Inferior parietal cortex (tissue), 1 donor: ENCODE data around the gene PRIM1.
"Not testable (repeated sequence)": the region's sequence is repeated elsewhere in the genome, so short reads cannot be mapped to it uniquely, and the experiment has no call there.

ENCODE experiments used
- DNase-seq: peaks from one replicate; pipeline ENCODE4 v3.0.0-alpha.2; 2016; ENCODE audit errors: extremely low spot score

PRIM1 gene

DNA sequence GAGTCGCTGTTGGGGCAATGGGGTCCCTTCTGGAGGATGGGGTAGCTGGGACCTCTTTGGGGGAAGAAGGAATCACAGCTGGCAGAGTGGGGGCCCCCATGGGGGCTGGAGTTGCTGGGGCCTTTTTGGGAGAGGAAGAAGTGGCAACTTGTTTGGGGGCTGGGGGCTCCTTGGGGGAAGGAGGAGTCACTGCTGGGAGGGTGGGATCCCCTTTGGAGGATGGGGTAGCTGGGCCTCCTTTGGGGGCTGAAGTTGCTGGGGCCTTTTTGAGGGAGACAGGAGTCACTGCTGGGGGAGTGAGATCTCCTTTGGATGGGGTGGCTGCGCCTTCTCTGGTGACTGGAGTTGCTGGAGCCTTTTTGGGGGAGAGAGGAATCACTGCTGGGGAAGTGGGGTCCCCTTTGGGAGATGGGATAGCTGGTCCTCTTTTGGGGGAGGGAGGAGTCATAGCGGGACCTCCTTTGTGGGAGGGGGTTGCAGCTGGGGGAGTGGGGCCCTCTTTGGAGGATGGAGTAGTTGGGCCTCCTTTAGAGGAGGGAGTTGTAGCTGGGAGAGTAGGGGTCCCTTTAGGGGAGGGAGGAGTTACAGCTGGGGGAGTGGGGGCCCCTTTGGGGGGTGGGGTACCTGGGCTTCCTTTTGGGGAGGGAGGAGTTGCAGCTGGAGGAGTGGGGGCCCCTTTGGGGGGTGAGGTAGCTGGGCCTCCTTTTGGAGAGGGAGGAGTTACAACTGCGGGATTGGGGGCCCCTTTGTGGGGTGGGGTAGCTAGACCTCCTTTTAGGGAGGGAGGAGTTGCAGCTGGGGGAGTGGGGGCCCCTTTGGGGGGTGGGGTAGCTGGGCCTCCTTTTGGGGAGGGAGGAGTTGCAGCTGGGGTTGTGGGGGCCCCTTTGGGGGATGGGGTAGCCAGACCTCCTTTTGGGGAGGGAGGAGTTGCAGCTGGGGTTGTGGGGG lies 34.9 kb downstream of the PRIM1 start:
- DNase-seq = no peak

DNA sequence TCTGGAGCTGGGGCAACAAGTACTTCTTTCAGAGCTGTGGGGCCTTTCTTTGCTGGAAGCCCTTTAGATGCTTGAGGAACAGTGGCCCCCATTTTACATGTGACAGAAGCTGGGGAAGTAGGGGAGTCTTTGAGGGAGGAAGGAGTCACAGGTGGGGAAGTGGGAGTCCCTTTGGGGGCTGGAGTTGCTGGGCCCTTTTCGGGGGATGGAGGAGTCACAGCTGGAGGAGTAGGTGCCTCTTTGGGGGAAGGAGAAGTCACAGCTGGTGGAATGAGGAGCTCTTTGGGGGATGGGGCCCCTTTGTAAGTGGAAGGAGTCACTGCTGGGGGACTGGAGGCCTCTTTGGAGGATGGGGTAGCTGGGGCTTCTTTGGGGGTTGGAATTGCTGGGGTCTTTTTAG lies 35.7 kb downstream of the PRIM1 start:
- DNase-seq = no peak

GRCh38 chr12:56715798-56716197 lies 36.3 kb downstream of the PRIM1 start:
- DNase-seq = no peak

DNA sequence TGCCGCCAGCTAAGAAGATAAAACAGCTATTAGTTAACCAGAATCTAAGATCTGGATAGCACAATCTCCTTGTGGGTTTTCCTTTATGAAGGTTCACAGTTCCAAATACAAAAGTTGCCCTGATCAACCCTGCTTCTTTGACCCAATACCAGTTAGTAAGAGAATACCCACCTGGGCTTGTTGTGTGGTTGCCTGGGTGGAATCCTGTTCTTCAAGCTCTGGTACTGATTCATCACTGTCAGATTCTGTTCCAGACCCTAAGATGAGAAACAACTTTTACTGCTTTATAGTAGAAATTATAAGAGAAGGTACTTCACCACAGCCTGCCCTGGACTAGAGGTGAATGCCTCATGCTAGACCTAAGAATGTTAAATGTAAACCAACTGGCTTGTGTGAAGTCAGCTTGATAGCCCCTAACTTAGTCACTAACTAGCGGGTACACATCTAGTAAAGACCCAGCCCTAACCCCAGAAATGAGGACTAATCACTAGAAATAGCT lies 37.6 kb downstream of the PRIM1 start:
- no peak for DNase-seq

GRCh38 chr12:56713345-56713744 lies 38.8 kb downstream of the PRIM1 start:
- no peak for DNase-seq

DNA sequence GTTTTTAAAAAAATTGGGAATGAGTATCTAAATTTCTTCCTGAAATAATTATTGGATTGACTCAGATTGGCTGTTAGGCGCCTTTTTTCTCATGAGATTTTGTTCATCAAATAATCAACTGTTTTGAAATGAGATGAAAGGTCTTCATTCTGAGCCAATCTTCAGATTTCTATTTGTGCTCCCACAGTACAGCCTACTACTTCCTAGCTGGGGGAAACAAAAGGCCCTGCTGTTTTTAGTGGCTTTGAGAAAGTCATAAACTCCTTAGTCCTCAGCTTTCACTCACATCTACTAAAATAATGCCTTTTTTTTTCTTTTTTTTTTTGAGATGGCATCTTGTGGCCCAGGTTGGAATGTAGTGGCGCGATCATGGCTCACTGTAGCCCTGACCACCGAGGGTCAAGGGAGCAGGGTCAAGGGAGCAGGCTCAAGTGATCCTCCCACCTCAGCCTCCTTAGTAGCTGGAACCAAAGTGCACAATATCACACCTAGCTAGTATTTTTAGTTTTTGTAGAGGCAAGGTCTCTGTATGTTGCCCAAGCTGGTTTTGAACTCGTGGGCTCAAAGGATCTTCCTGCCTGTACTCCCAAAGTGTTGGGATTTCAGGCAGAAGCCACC lies 42.3 kb downstream of the PRIM1 start:
- DNase-seq = no peak

DNA sequence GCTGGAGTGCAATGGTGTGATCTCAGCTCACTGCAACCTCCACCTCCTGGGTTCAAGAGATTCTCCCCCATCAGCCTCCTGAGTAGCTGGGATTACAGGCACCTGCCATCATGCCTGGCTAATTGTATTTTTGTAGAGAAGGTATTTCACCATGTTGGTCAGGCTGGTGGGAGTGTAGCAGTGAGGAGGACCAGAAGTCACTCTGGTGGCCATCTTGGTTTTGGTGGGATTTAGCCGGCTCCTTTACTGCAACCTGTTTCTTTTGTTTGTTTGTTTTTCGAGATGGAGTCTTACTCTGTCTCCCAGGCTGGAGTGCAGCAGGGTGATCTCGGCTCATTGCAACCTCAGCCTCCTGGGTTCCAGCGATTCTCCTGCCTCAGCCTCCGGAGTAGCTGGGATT lies 47.6 kb downstream of the PRIM1 start:
- not testable (repeated sequence) for DNase-seq

DNA sequence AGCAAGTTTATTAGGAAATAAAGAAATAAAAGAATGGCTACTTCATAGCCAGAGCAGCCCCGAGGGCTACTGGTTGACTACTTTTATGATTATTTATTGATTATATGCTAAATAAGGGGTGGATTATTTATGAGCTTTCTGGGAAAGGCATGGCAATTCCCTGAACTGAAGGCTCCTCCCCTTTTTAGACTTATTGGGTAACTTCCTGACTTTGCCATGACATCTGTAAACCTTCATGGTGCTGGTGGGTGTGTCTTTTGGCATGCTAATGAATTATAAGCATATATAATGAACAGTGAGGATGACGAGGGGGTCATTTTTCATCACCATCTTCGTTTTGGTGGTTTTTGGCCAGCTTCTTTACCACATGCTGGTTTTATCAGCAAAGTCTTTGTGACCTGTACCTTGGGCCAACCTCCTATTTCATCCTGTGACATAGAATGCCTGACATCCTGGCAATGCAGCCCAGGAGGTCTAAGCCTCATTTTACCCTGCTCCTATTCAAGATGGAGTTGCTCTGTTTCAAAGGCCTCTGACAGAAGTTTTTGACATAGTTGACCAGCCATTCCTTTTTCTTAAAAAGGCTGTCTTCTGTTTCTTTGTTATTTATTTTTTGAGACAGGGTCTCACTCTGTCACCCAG lies 53.0 kb downstream of the PRIM1 start:
- no peak for DNase-seq

DNA sequence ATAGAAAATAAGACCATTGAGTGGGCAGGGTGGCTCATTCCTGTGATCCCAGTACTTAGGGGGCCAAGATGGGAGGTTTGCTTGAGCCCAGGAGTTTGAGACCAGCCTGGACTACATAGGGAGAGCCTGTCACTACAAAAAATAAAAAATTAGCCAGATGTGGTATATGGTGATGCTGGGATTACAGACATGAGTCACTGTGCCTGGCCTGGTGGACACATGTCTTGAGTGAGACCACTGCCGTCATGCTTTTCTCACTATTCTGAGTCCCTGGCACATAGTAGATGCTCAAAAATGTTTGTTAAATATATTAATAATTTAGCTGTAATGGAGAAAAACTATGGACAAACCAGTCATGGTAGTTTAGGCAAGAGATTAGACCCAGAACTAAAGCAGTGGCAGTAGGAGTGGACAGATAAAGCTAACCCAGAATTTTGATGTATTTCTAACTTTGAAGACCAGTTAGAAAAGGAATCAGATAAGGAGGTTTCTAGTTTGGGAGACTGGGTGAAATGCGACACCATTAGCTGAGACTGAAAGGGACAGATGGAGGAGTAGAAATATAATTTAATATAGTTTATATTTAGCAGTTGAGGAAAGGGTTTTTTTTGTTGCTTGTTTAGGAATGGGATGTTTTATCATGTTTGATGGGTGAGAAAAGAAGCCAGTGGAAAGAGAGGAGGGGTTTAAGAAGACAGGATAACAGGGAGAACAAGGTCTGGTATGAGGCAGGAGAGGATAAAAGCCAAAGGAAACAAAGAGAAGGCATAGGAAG lies 56.6 kb downstream of the PRIM1 start:
- no peak for DNase-seq

- no peak for DNase-seq
These were observed 58.0 kb downstream of the PRIM1 start for GRCh38 chr12:56694161-56694560.

- DNase-seq = no peak
These were observed 63.3 kb downstream of the PRIM1 start for GRCh38 chr12:56688846-56689109.

DNA sequence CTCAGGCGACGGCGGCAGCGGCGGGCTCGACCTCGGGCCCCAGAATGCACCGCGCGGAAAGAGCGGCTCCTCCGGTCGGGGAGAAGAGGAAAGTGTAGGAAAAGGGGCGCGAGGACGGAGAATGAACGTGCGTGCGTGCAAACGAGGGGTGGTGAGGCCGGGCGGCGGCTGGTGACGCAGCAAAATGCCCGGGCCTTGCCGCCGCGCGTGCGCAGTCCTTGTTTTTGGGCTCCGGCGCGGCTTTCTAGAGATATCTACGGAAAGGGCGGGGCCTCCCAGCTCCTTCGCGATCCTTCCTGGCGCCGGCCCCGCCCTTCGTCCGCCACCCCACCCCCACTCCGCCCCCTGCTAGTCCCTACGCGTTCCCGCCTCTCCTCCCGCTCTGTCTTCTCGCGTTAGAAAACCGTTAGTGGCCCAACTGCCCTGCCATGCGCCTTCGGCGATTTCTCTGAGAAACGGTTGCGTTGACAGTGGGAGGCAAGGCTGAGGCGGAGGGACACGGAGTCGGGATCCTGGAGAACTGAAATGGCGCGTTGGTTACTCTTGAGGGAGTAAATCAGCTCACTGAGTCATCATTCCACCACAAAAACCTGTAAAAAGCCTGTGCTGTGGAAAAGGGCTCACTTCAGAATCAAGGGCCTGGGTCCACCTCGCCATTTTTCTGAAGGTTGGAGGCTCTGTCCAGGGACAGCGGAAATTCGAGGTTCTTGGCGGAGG lies 63.8 kb downstream of the PRIM1 start, which contains the start of gene PTGES3:
TSS of gene PTGES3 (minus strand) at position 156 of the 717 bp plus-strand sequence. CDS start 285 bp downstream, outside the sequence.
- DNase-seq = peak; percentile 95

DNA sequence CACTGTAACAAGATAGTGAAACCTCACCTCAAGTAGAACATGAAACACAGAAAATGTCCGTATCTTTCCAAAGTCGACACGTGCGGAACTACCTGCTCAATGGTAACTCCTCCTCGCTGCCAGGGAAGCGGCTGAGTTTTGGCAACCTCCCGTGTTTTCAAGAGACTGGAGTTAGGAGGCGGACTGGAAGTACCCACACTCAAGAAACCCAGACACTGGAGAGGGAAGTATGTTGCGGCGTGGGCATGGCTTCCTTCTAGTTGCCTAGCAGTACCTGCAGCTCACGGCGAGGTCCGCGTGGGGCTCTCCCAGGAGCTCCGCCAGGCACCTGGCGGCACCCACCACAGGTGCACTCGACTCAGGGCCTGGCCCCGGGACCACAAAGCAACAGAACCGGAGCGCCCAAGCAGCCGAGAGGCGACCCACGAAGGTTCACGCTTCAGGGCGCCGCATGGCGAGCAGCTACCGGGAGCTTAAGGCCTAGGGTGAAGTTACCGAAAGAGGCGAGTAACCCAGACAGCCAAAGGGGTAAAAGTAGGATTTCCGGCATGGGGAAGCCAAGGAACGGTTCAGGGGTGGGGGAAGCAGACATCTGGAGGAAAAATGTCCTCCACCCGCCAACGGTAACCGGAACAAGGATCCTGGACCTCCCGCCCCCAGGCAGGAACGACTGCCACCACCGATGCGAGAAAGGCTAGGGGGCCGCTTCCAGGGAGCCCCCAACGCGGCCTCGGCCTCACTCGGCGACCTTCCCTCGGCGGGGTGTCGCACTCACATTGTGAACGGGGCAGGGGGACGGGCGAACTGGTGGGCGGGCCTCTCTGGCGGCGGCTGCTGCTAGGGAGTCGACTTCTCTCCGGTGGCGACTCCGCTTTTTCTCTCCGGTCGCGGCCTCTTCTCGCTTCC lies 64.6 kb downstream of the PRIM1 start:
- DNase-seq = peak; percentile 42

DNA sequence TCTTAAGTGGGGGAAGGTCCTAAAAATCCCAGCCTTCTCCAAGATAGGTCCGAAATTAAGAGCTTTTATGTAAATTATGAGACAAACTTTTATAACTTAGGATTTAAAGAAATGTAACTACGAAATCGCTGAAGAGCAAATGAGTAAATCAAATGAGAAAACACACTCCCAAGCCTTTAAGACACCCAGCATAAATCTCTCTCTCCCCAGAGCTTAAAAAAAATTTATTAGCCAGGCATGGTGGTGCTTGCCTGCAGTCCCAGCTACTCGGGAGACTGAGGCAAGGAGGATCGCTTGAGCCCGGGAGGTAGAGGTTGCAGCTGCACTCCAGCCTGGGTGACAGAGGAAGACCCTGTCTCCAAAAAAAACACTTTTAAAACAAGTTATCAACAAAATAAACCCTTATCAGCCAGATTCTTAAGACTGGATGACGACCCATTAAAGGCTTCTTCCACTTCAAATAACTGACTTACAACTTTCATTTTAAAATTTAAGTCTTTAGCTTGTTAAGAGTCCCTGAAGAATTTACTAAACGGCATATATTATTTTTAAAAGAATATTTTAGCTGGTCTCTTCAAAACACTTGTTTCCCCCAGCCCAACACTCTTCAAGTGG lies 67.3 kb downstream of the PRIM1 start:
- no peak for DNase-seq

GRCh38 chr12:56682323-56682722 lies 69.8 kb downstream of the PRIM1 start:
- DNase-seq = no peak
